Measurements from ENCODE around the gene PGRMC2.

The PGRMC2 gene, protein sequence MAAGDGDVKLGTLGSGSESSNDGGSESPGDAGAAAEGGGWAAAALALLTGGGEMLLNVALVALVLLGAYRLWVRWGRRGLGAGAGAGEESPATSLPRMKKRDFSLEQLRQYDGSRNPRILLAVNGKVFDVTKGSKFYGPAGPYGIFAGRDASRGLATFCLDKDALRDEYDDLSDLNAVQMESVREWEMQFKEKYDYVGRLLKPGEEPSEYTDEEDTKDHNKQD

DNA sequence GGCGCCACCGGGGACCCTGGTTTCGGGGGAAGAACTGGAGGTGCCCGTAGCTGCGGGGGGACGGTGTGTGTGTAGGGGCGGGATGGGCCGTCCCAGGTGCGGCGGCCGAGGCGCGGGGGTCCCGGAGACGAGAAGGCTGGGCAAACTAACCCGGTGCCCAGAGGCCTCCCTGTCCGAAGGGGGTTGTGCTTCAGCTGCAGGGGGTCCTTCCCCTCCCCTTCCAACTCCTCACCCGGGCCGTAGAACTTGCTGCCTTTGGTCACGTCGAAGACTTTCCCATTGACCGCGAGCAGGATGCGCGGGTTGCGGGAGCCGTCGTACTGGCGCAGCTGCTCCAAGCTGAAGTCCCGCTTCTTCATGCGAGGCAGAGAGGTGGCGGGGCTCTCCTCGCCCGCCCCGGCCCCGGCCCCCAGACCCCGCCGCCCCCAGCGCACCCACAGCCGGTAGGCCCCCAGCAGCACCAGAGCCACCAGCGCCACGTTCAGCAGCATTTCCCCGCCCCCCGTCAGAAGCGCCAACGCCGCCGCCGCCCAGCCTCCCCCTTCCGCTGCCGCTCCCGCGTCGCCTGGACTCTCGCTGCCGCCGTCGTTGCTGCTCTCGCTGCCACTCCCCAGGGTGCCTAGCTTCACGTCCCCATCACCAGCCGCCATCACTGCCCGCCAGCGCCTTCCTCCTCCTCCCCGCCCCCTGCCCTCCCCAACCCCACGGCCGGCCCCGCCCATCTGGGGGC, at the start of gene PGRMC2:
Gene PGRMC2, minus strand, starts transcription at position 673 of the 730 bp plus-strand sequence. Its CDS starts 23 bp downstream, at position 650.
- peak within 1 kb of the TSS; percentile 66 for H3K4me3 ChIP-seq (ENCODE audit: control insufficient read depth, low read depth, low read length)
- no peak for DNase-seq (ENCODE audit: low read depth)
- TF ChIP-seq, protein P1, sequence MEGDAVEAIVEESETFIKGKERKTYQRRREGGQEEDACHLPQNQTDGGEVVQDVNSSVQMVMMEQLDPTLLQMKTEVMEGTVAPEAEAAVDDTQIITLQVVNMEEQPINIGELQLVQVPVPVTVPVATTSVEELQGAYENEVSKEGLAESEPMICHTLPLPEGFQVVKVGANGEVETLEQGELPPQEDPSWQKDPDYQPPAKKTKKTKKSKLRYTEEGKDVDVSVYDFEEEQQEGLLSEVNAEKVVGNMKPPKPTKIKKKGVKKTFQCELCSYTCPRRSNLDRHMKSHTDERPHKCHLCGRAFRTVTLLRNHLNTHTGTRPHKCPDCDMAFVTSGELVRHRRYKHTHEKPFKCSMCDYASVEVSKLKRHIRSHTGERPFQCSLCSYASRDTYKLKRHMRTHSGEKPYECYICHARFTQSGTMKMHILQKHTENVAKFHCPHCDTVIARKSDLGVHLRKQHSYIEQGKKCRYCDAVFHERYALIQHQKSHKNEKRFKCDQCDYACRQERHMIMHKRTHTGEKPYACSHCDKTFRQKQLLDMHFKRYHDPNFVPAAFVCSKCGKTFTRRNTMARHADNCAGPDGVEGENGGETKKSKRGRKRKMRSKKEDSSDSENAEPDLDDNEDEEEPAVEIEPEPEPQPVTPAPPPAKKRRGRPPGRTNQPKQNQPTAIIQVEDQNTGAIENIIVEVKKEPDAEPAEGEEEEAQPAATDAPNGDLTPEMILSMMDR (IDR thresholded peaks at IDR 0.05; ENCODE audit: control insufficient read depth, insufficient read depth, low read depth, low read length, missing control alignments): no peak

DNA sequence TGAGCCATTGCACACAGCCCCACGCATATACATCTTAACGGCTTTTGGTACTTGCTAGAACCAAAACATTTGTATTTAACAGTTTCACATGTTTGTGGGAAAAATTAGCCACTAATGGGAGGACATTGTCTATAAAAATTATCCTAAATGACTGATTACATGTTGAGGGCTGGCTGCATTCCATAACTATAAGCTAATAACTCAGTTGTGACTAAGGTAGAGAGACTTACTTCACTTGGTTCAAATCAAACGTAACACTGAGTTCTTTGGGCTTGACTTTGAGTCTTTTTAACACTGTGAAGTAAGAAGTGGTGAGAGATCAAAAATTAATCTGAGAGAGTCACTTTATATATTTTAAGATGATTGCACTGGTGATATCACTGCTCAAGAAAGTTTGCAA, 47.9 kb upstream of the PGRMC2 start:
- no peak overlapping the region for H3K4me3 ChIP-seq (ENCODE audit: control insufficient read depth, low read depth, low read length)
- no peak for DNase-seq (ENCODE audit: low read depth)
- TF ChIP-seq, protein P1 (IDR thresholded peaks at IDR 0.05; ENCODE audit: control insufficient read depth, insufficient read depth, low read depth, low read length, missing control alignments): no peak

DNA sequence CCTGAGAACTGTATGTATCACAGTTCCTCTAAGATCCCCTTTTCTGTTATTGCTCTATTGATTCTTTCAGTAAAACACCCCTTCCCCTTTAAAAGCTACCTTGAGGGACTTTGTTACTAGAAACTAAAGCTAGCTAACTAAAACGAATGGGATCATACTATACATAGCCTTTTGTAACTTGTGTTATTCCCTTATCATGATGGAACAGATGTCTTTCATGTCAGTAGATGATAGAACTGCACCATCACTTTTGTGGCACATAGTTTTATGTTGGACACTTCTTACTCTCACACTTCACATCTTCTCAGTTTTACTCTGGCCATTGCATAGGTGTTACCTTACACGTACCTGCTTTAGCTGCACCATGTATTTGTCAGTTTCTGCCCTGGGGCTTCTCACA, 46.6 kb upstream of the PGRMC2 start:
- H3K4me3 ChIP-seq (ENCODE audit: control insufficient read depth, low read depth, low read length): no peak overlapping the region
- TF ChIP-seq, protein P1 (IDR thresholded peaks at IDR 0.05; ENCODE audit: control insufficient read depth, insufficient read depth, low read depth, low read length, missing control alignments): no peak
- no peak for DNase-seq (ENCODE audit: low read depth)

DNA sequence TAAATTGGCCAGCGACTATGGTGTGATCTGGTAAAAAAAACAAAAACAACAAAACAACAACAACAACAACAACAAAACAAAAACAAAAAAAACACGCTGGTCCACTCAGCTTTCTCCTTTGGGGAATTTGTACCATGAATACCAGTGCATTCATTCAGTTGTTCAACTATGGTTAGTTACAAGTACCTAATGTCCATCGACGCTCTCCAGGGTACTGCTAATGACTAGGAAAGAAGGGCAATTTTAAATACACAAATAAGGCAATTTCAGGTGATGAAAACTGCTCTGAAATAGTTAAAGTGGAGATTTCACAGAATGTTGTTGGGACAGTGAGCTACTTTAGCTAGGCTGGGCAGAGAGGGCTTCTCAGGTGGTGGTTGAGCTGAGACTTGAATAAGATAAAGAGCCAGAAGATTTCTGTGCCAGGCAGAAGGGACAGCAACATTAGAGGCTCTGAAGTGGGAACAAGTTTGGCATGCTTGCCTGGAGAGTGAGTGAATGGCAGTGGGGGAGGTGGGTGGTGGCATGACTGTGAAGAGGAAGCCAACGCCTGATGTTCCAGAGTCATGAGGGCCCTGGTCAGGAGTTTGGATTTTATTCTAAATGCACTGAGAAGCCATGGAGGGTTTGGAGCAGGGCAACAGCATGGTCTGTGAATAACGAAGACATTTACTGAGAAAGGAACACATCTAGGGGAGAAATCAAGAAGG, 45.9 kb upstream of the PGRMC2 start:
- no peak overlapping the region for H3K4me3 ChIP-seq (ENCODE audit: control insufficient read depth, low read depth, low read length)
- DNase-seq (ENCODE audit: low read depth): no peak
- TF ChIP-seq, protein P1 (IDR thresholded peaks at IDR 0.05; ENCODE audit: control insufficient read depth, insufficient read depth, low read depth, low read length, missing control alignments): no peak

DNA sequence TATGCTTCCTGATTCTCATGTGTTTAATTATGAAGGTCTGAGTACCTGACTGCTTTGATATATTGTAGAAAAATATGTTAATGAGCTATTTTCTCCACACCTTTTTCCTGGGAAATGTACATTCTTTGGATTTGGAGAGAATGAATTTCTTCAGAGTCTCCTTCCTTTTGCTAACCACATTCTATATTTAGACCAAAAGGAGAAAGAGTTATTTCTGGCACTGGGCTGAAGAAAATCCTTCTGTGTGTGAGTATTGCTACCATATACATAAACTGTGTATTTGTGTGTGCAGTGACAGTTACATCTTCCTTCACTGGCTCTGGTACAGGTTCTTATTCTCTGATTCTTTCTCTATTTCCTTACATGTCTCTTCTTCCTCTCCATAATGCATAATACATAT, 44.5 kb upstream of the PGRMC2 start:
- H3K4me3 ChIP-seq (ENCODE audit: control insufficient read depth, low read depth, low read length): no peak overlapping the region
- DNase-seq (ENCODE audit: low read depth): no peak
- TF ChIP-seq, protein P1 (IDR thresholded peaks at IDR 0.05; ENCODE audit: control insufficient read depth, insufficient read depth, low read depth, low read length, missing control alignments): no peak

DNA sequence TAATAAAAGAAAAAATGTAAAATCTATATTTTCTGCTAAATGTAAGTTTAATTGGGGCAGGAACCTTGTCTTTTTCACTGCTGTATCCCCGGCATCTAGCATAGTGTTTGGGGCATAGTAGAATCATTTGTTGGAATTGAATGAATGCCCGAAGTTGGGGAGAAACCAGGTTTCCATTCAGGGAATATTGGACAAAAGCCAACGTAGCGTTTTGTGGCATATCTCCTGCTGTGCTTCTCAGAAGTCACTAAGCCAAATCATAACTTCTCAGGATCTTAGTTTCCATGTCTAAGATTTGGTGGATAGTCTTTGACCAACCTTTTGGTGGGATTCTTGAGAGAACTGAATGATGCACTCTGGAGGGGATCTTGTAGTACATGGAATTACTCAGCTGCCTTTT, 42.0 kb upstream of the PGRMC2 start:
- no peak for DNase-seq (ENCODE audit: low read depth)
- TF ChIP-seq, protein P1 (IDR thresholded peaks at IDR 0.05; ENCODE audit: control insufficient read depth, insufficient read depth, low read depth, low read length, missing control alignments): no peak
- H3K4me3 ChIP-seq (ENCODE audit: control insufficient read depth, low read depth, low read length): no peak overlapping the region

All from AG09309 (cell line).